ENCODE data around the gene PRSS27.

GRCh38 chr16:2691491-2692248 is 28.4 kb downstream of the PRSS27 start:
- TF ChIP-seq POLR2A (IDR thresholded peaks at IDR 0.05; ENCODE audit: low read depth, low read length) (no peak), CTCF (IDR thresholded peaks at IDR 0.05; ENCODE audit: extremely low read depth in 1 of 2, insufficient read depth in 1 of 2, low read depth in 1 of 2, low read length in 2 of 2) (no peak), POLR2AphosphoS5 (IDR thresholded peaks at IDR 0.05; ENCODE audit: insufficient read depth, low read depth, low read length) (no peak), EZH2 (IDR thresholded peaks at IDR 0.05; ENCODE audit: borderline replicate concordance, low read depth, low read length, severe bottlenecking) (no peak), FOS (IDR thresholded peaks at IDR 0.05; ENCODE audit: borderline replicate concordance, insufficient read depth, low read length) (no peak), MAX (IDR thresholded peaks at IDR 0.05; ENCODE audit: insufficient read depth, insufficient read length) (no peak)

All from endothelial cell of umbilical vein (primary cell).